SK-N-MC (cell line): ENCODE measurements around the gene C2CD2.
A peak's percentile ranks its signal among the peaks of the same experiment; 100 is the strongest.

Source experiments
- DNase-seq: peaks from one replicate; pipeline ENCODE4 v3.0.0-alpha.2; 2011; ENCODE audit warnings: low read depth, low spot score
- H3K27ac ChIP-seq: fragments of 200-600 bp; sonication (generic); 2 replicates; pipeline ENCODE4 v1.5.1; 2016; ENCODE audit warnings: mixed run types
- H3K36me3 ChIP-seq: fragments of 200-600 bp; sonication (generic); 2 replicates; pipeline ENCODE4 v1.6.1; 2017; ENCODE audit warnings: antibody characterized with exemption, low read length, mixed read lengths; ENCODE audit not compliant: insufficient read depth
- H3K4me3 ChIP-seq: fragments of 200-600 bp; sonication (generic); 2 replicates; pipeline ENCODE4 v1.5.1; 2016
- H3K9ac ChIP-seq: fragments of 200-600 bp; sonication (generic); 2 replicates; pipeline ENCODE4 v1.8.0; 2017; ENCODE audit warnings: mixed run types, mixed read lengths; ENCODE audit not compliant: insufficient read length
- H3K9me3 ChIP-seq: fragments of 200-600 bp; sonication (generic); 2 replicates; pipeline ENCODE4 v1.6.1; 2017; ENCODE audit warnings: low read depth, mild to moderate bottlenecking, antibody characterized with exemption, low read length, moderate library complexity, mixed read lengths
- EZH2 ChIP-seq: fragments of 200-600 bp; sonication (generic); IDR thresholded peaks from one replicate; pipeline ENCODE4 v1.6.1; 2017; ENCODE audit warnings: antibody characterized with exemption
- FOXP2 ChIP-seq: optimal IDR thresholded peaks from 2 replicates; pipeline ENCODE3; 2011; ENCODE audit warnings: mild to moderate bottlenecking, moderate library complexity; ENCODE audit not compliant: insufficient read depth; ENCODE audit errors: extremely low read length, control extremely low read depth
- POLR2AphosphoS5 ChIP-seq: IDR thresholded peaks from 2 replicates; pipeline ENCODE4 v1.6.1; 2012; ENCODE audit warnings: mild to moderate bottlenecking, low read depth, low read length, borderline replicate concordance

Gene C2CD2

GRCh38 chr21:41873426-41873825, 80.4 kb downstream of the C2CD2 start:
- Histone ChIP-seq H3K9ac (no peak overlapping the region), H3K9me3 (no peaks in the 10 kb centered on the region), H3K4me3 (no peak overlapping the region), H3K27ac (no peak overlapping the region), H3K36me3 (no peaks in the 10 kb centered on the region)
- no peak for DNase-seq
- TF ChIP-seq EZH2 (no peak), FOXP2 (no peak), POLR2AphosphoS5 (no peak)

GRCh38 chr21:41873005-41873404, 80.8 kb downstream of the C2CD2 start:
- no peaks in the 10 kb centered on the region for H3K36me3 ChIP-seq
- H3K9ac ChIP-seq: no peak overlapping the region
- no peaks in the 10 kb centered on the region for H3K9me3 ChIP-seq
- H3K4me3 ChIP-seq: no peak overlapping the region
- DNase-seq: no peak
- H3K27ac ChIP-seq: no peak overlapping the region
- TF ChIP-seq FOXP2 (no peak), POLR2AphosphoS5 (no peak)

DNA sequence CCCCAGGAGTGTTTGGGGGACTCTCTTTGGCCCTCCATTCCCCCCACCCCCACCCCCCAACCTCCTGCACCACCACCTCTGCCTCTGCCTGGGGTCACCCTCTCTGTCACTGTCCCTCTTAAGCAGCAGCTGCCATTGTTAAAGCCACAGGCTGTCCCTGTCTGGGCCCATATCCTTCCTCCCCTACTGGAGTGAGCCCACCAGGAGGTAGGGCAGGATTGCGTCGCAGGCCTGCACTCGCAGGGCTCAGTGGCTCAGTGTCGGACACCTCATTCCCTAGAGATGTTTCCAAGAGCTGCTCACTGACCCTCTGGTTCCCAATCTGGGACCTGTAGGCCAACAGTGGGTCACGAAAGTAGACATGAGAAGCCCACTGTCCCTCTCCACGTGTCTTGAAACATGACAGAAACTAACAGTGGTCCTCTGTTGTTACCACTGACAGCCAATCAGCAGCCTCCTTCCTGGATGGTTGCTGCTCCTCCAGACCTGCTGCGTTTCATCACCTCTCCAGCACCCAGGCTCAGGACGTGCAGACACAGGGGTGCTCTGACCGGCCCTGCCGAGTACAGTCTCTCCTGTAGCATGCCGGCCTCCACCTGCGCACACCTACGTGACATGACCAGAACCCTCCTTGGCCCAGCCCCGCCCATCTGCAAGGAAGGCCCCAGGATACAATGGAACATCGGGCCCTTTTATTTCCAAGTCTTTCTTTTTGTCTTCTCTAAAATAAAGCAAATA, 82.4 kb downstream of the C2CD2 start:
- TF ChIP-seq EZH2 (no peak), POLR2AphosphoS5 (no peak), FOXP2 (no peak)
- Histone ChIP-seq H3K4me3 (no peak overlapping the region), H3K36me3 (no peaks in the 10 kb centered on the region), H3K27ac (no peak overlapping the region), H3K9me3 (no peaks in the 10 kb centered on the region), H3K9ac (no peak overlapping the region)
- DNase-seq: no peak

DNA sequence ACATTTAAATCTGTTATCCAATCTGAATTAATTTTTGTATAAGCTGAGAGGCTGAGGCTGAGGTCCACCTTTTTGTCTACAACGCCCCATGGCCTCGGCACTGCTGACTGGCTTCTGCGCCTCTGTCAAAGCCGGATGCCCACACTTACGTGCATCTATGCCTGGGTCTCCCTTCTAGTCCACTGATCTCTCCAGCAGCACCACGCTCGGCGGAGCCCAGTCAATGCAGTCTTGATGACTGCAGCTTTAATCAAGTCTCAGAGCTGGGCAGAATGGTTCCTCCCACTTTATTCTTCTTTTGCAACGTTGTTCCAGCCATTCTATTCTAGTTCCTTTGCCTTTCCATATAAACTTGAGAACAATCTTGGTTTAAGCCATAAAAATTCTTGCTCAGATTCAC, 84.0 kb downstream of the C2CD2 start:
- Histone ChIP-seq H3K9ac (no peak overlapping the region), H3K9me3 (no peaks in the 10 kb centered on the region), H3K36me3 (no peaks in the 10 kb centered on the region), H3K4me3 (no peak overlapping the region), H3K27ac (no peak overlapping the region)
- DNase-seq: no peak
- TF ChIP-seq EZH2: no peak
- no peak for TF ChIP-seq POLR2AphosphoS5
- TF ChIP-seq FOXP2: no peak

GRCh38 chr21:41868062-41868710, 85.6 kb downstream of the C2CD2 start:
- DNase-seq: no peak
- Histone ChIP-seq H3K9me3 (no peaks in the 10 kb centered on the region), H3K27ac (0 out of 2 replicates have a peak overlapping the region, but pooled peaks have one; percentile 19), H3K4me3 (0 out of 2 replicates have a peak overlapping the region, but pooled peaks have one; percentile 15), H3K36me3 (no peaks in the 10 kb centered on the region), H3K9ac (no peak overlapping the region)
- TF ChIP-seq POLR2AphosphoS5: no peak
- TF ChIP-seq EZH2: no peak
- no peak for TF ChIP-seq FOXP2

GRCh38 chr21:41867313-41867712, 86.5 kb downstream of the C2CD2 start:
- H3K4me3 ChIP-seq: no peak overlapping the region
- no peaks in the 10 kb centered on the region for H3K9me3 ChIP-seq
- H3K27ac ChIP-seq: no peak overlapping the region
- DNase-seq: no peak
- H3K9ac ChIP-seq: no peak overlapping the region
- H3K36me3 ChIP-seq: no peaks in the 10 kb centered on the region
- TF ChIP-seq POLR2AphosphoS5: no peak
- no peak for TF ChIP-seq EZH2
- TF ChIP-seq FOXP2: no peak

DNA sequence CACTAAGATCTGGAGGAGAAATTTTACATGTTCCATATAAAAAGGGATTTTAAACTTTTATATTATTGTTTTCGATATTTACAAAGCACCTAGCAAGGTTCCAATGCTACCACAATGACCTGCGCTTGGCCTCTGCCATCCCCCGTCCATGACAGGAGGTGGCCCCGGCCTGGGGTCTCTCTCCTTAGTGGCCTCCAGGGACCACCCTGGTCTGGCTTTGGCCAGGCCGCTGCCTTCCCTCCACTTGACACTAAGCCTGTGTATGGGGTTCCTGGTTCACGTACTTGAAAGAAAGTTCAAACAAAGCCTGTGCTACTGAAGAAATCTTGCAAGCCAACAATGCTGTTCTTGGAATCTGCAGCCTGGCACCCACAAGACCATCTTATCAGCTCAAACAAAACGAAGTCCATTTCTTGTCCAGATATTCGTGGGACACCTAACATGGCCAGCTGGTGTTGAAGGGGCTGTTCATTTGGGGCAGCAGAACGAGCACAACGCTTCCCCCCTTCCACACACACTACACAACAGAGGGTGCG, 87.5 kb downstream of the C2CD2 start:
- no peaks in the 10 kb centered on the region for H3K9me3 ChIP-seq
- no peaks in the 10 kb centered on the region for H3K36me3 ChIP-seq
- TF ChIP-seq POLR2AphosphoS5 (no peak), EZH2 (no peak), FOXP2 (no peak)
- H3K27ac ChIP-seq: no peak overlapping the region
- no peak for DNase-seq
- H3K9ac ChIP-seq: no peak overlapping the region
- no peak overlapping the region for H3K4me3 ChIP-seq

DNA sequence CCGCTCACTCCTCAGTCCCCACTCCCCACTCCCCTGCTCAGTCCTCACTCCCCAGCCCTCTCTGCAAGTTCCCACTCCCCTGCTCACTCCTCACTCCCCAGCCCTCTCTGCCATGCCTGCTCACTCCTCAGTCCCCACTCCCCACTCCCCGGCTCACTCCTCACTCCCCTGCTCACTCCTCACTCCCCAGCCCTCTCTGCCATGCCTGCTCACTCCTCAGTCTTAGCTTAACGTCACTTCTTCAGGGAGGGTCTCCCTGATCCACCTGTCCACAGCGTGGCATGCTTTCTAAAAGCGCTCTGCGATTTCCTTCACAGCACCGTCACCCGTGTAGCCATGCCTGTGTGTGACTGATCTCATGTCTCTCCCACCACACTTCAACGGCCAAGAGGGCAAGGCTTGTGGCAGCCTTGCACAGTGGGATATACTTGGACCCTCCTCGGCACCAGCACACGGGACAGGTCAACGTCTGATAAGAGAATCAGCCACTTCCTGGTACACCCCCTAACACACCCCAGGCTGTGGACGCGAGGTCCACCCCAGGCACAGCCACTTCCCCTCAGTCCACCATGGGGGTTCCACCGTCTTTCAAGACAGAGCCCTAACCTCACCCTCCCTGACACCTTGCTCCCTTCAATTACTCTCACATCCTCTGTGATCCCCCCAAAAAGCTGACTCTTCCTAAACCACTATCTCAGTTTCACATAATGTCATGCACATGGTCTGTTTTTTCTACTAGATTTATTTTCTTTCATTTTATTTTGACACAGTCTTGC, 88.6 kb downstream of the C2CD2 start:
- DNase-seq: no peak
- Histone ChIP-seq H3K9ac (no peak overlapping the region), H3K27ac (no peak overlapping the region)

More for the DNA sequence above, 88.6 kb downstream of the C2CD2 start:
- Histone ChIP-seq H3K4me3 (no peak overlapping the region), H3K9me3 (no peaks in the 10 kb centered on the region), H3K36me3 (no peaks in the 10 kb centered on the region)
- TF ChIP-seq POLR2AphosphoS5 (no peak), EZH2 (no peak), FOXP2 (no peak)
